Glomerular visceral epithelial cell (primary cell): ENCODE measurements around the gene EHBP1.

Experiments used
- DNase-seq: peaks from one replicate; pipeline ENCODE4 v3.0.0-alpha.2; 2016; ENCODE audit errors: extremely low spot score

EHBP1 gene

GRCh38 chr2:63051795-63052333 lies 346.4 kb downstream of the EHBP1 start:
- no peak for DNase-seq

- DNase-seq, result no peak
These were observed 347.0 kb downstream of the EHBP1 start for GRCh38 chr2:63052411-63053080.

DNA sequence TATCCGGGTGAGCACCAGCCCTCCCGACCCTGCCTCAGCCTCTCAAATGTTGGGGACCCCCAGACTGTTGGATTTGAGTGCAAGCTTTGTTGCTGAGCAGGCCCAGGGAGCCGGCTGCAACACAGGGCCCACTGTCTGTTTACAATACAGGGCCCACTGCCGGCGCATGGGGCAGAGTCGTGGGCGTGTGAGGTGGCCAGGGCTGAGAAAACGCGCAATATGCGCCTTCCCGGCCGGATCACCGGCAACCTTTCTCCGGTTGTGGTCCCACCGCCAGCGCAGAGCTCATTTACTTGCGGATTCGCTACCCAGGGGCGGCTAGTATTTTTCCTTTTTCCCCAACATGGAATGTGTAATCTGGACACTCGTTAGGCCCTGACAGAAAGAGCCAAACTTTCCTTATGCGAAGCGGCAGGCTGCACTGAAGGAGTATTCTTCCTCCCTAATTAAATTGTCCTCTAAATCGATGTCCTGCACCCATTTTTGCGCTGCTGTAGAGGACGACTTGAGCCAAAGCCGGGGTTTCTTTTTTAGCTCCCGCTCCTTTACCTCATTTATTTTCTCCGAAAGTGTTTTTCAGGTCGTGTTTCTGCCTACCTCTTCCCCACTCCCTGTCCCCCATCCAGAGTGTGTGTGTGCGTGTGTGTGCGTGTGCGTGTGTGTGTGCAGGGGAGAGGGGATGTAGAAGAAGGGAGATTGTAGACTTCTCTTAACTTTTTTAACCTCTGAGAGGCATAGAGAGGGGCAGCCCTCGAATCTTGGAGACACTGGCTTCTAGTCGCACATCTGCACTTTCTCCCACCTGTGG lies 347.8 kb downstream of the EHBP1 start:
- DNase-seq, result no peak

DNA sequence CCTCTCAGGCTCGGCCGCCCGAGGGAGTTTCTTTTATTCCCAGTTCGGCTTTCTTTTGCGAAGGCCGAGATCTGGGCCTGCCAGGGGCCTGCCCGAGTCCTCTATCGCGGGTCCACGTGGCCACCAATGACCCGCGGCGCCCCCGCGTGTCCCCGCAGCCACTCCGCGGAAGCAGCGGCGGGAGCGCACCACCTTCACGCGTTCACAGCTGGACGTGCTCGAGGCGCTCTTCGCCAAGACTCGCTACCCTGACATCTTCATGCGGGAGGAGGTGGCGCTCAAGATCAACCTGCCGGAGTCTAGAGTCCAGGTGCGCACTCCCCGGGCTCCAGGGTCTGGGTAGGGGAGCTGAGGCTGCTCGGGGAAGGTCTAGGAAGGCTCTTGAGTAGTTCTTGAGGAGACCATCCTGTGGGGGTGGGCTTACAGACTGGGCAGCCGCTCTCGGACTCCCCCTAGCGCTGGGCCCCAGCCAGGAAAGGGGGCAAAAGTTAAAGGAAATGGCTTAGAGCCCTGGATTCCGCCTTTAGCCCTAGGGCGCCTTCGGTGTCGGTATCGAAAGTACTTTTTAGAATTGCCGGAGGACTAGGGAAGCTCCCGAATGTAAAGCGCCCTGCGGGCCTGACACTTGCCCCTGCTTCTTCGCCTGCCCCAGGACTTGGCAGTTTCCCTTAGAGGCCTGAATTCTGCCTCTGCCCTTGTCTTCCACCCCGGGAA lies 348.5 kb downstream of the EHBP1 start:
- DNase-seq, result no peak

- DNase-seq, result no peak
These were observed 349.3 kb downstream of the EHBP1 start for GRCh38 chr2:63054841-63055225.

- DNase-seq, result no peak
These were observed 350.0 kb downstream of the EHBP1 start for GRCh38 chr2:63055226-63056106.

- no peak for DNase-seq
These were observed 350.9 kb downstream of the EHBP1 start for GRCh38 chr2:63056107-63057050.

DNA sequence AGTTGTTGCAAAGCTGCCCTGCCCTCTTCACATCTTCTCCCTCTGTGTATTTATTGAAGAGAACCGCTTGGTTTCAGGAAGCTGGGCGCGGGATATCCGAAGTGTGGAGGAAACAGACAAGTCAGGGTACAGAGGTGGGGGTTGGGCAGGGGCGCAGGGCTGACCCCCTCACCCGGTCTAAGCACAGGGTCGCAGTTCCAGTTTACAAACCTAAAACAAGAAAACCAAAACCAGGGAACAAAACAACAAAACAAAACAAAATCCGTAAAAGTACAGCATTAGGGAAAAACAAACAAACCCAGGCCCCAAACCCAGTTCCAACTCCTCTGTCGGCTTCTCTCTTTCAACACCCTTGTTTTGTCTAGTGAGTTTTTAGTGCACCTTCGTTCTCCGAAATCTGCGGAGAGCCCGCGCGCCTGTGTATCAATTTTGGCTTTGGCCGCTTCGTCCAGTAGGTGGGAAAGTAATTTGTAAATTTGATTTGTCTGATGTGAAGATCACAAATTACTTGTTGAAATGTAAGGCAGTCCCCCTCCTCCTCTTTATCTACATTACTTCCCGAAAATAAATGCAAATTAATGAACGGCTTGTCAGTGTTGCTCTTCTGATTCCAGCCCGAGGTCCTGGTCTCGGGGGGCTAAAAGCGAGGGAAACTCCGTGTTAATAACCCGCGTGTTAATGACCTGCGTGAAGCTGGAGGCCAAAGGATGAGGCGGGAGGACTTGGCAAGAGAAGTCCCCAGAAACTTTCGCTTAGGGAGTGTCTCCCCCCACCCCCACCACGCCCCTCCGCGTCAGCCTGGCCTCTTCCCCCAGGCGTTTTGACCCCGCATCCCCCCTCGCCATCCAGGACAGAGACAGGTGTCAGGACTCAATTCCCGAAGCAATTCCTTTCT lies 352.0 kb downstream of the EHBP1 start:
- no peak for DNase-seq

- no peak for DNase-seq
These were observed 352.8 kb downstream of the EHBP1 start for GRCh38 chr2:63058144-63058920.

DNA sequence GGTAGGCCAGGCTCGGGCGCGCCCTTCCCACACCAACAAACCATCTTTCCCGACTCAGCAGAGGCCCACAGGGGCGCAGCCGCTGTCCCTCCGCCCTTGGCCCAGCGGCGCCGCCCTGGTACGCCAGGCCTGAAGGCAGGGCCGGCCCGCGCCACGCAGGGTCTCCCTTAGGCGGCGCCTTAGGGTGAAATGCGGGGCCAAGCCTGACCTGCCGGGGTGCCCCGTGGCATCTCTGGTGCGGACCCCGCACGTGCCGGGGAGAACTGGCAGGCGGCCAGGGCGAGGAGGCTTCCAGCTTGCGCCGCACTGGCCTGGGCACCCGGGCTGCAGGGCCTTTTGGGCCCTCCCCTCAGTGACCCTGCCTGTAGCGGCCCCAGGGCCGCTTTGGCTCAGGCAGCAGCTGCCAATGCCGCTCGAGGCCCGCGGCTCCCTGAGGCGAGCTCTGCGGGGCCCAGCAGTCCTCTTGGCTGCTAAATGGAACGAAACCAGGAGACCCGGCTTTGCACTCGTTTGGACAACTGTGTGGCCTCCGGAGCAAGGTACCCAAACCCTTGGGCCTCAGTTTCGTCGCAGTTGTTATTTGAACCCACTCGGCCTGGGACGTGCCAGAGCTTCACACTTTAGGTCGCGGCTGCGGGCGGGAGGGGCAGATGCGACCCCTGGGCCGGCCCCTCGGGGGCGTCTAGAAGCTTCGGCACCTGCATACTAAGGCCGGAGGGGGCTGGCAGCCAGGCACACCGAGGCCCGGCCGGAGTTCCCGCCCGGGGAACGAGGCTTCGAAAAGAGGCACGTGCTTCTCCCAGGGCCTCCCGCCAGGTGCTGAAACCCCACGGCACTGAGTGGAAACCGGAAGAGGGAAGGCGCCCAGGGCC lies 353.6 kb downstream of the EHBP1 start:
- no peak for DNase-seq

- DNase-seq, result no peak
These were observed 354.4 kb downstream of the EHBP1 start for GRCh38 chr2:63059793-63060471.

- DNase-seq, result no peak
These were observed 355.0 kb downstream of the EHBP1 start for GRCh38 chr2:63060472-63060991.

- no peak for DNase-seq
These were observed 358.7 kb downstream of the EHBP1 start for GRCh38 chr2:63064197-63064596.

- no peak for DNase-seq
These were observed 359.1 kb downstream of the EHBP1 start for GRCh38 chr2:63064661-63065060.

DNA sequence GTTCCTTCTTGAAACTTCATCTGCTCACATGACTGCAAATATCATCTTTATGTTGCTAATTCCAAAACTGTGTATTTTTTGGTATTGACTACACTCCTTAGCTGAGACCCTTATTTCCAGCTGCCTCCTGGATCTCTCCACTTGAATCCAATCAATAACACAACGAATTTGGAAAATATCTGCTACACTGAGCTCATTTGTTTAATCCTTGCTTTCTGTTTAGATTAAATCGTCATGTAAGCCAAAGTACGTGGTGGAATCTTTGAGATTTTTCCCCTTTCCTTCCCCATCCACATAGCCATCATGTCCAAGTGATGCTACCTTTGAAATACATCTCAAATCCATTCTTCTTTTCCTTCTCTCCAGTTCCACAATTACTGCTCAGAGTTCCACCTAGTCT lies 360.8 kb downstream of the EHBP1 start:
- DNase-seq, result no peak

DNA sequence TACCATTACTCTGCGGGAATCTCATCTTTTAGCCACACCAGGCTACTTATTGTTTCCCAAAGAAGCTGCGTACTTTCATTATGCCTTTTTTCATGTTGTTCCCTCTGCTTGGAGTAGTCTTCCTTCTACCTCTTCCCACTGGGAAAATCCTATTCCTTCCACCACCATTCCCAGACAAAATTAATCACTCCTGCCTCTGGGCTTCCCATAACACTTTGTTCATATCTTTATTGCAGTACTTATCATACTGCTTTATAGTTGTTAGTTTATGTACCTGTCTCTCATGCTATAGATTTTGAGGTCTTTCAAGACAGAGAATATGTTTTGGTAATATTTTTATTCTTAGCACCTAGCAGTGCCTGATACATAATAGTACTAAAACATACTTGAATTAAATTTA lies 361.3 kb downstream of the EHBP1 start:
- no peak for DNase-seq

GRCh38 chr2:63071664-63072063 lies 366.2 kb downstream of the EHBP1 start:
- DNase-seq, result no peak
